H9 (cell line): ENCODE measurements around the gene SPATA46. TPM values are rescaled to one million over a fixed set of nuclear protein-coding genes. Genes with fewer than 3 reads are reported as not detected.

ENCODE experiments used
- DNase-seq: peaks from one replicate; pipeline ENCODE4 v3.0.0-alpha.2; 2017
- H2AFZ ChIP-seq: one replicate; pipeline ENCODE4 v1.6.1; 2013; ENCODE audit warnings: mild to moderate bottlenecking, low read length, control low read depth, moderate library complexity
- H2AK5ac ChIP-seq: 2 replicates; pipeline ENCODE4 v1.6.1; 2013; ENCODE audit warnings: low read length, control low read depth, mixed read lengths; ENCODE audit not compliant: insufficient read length
- H2BK120ac ChIP-seq: one replicate; pipeline ENCODE4 v1.6.1; 2013; ENCODE audit warnings: low read depth, mild to moderate bottlenecking, low read length, control low read depth, inconsistent platforms; ENCODE audit not compliant: poor library complexity, severe bottlenecking
- H2BK12ac ChIP-seq: 2 replicates; pipeline ENCODE4 v1.6.1; 2013; ENCODE audit warnings: low read length, control low read depth, mixed read lengths, low read depth; ENCODE audit not compliant: insufficient read length
- H2BK15ac ChIP-seq: 2 replicates; pipeline ENCODE4 v1.6.1; 2013; ENCODE audit warnings: low read depth, low read length, control low read depth
- H2BK20ac ChIP-seq: one replicate; pipeline ENCODE4 v1.6.1; 2013; ENCODE audit warnings: low read depth, mild to moderate bottlenecking, low read length, control low read depth, inconsistent platforms; ENCODE audit not compliant: poor library complexity, severe bottlenecking
- H2BK5ac ChIP-seq: 2 replicates; pipeline ENCODE4 v1.6.1; 2013; ENCODE audit warnings: low read length, control low read depth, mixed read lengths; ENCODE audit not compliant: insufficient read length
- H3K14ac ChIP-seq: 2 replicates; pipeline ENCODE4 v1.6.1; 2013; ENCODE audit warnings: low read length, control low read depth; ENCODE audit not compliant: insufficient read depth
- H3K18ac ChIP-seq: 2 replicates; pipeline ENCODE4 v1.6.1; 2013; ENCODE audit warnings: low read depth, mild to moderate bottlenecking, mixed read lengths, low read length, control low read depth; ENCODE audit not compliant: insufficient read length
- H3K23ac ChIP-seq: 2 replicates; pipeline ENCODE4 v1.6.1; 2013; ENCODE audit warnings: low read length, control low read depth, mixed read lengths, low read depth; ENCODE audit not compliant: insufficient read length
- H3K23me2 ChIP-seq: 2 replicates; pipeline ENCODE4 v1.6.1; 2013; ENCODE audit warnings: low read depth, mild to moderate bottlenecking, mixed read lengths, low read length, control low read depth; ENCODE audit not compliant: insufficient read length, poor library complexity, severe bottlenecking
- H3K27ac ChIP-seq: 2 replicates; pipeline ENCODE4 v1.5.1; 2013; ENCODE audit warnings: low read length, control low read depth, mixed read lengths, low read depth; ENCODE audit not compliant: insufficient read length
- H3K27me3 ChIP-seq: 2 replicates; pipeline ENCODE4 v1.6.1; 2013; ENCODE audit warnings: low read length, control low read depth, inconsistent platforms; ENCODE audit not compliant: insufficient read depth
- H3K4ac ChIP-seq: 2 replicates; pipeline ENCODE4 v1.6.1; 2013; ENCODE audit warnings: low read depth, mild to moderate bottlenecking, control low read depth, inconsistent platforms, low read length, moderate library complexity
- H3K4me1 ChIP-seq: 2 replicates; pipeline ENCODE4 v1.6.1; 2013; ENCODE audit warnings: low read length, control low read depth, inconsistent platforms; ENCODE audit not compliant: insufficient read depth
- H3K4me2 ChIP-seq: 2 replicates; pipeline ENCODE4 v1.6.1; 2013; ENCODE audit warnings: low read length, control low read depth, mixed read lengths; ENCODE audit not compliant: insufficient read length, insufficient read depth
- H3K56ac ChIP-seq: 2 replicates; pipeline ENCODE4 v1.6.1; 2013; ENCODE audit warnings: low read depth, mild to moderate bottlenecking, mixed read lengths, low read length, control low read depth; ENCODE audit not compliant: insufficient read length
- H3K79me1 ChIP-seq: 2 replicates; pipeline ENCODE4 v1.6.1; 2013; ENCODE audit warnings: low read depth, mild to moderate bottlenecking, moderate library complexity, low read length, control low read depth, inconsistent platforms; ENCODE audit not compliant: insufficient read depth, poor library complexity, severe bottlenecking
- H3K79me2 ChIP-seq: 2 replicates; pipeline ENCODE4 v1.6.1; 2013; ENCODE audit warnings: low read length, control low read depth, inconsistent platforms; ENCODE audit not compliant: insufficient read depth
- H3K9ac ChIP-seq: 2 replicates; pipeline ENCODE4 v1.6.1; 2013; ENCODE audit warnings: low read length, control low read depth, mixed read lengths; ENCODE audit not compliant: insufficient read length; ENCODE audit errors: extremely low read depth
- H3K9me3 ChIP-seq: one replicate; pipeline ENCODE4 v1.6.1; 2013; ENCODE audit warnings: low read depth, low read length, inconsistent platforms; ENCODE audit not compliant: control insufficient read depth
- H3T11ph ChIP-seq: one replicate; pipeline ENCODE4 v1.6.1; 2013; ENCODE audit warnings: mild to moderate bottlenecking, low read length, control low read depth, inconsistent platforms
- H4K20me1 ChIP-seq: one replicate; pipeline ENCODE4 v1.6.1; 2013; ENCODE audit not compliant: control insufficient read depth, insufficient read length, insufficient read depth
- H4K5ac ChIP-seq: 2 replicates; pipeline ENCODE4 v1.6.1; 2013; ENCODE audit warnings: low read depth, mild to moderate bottlenecking, mixed read lengths, low read length, control low read depth; ENCODE audit not compliant: insufficient read length
- H4K8ac ChIP-seq: replicated peaks from 2 replicates; pipeline ENCODE4 v1.6.1; 2013; ENCODE audit warnings: low read length, control low read depth, mixed read lengths, low read depth; ENCODE audit not compliant: insufficient read length
- H4K91ac ChIP-seq: 2 replicates; pipeline ENCODE4 v1.6.1; 2013; ENCODE audit warnings: low read depth, mild to moderate bottlenecking, moderate library complexity, mixed read lengths, low read length, control low read depth; ENCODE audit not compliant: insufficient read length
- H3K27ac Mint-ChIP-seq, 3 experiments: 2 replicates in 2 of 3; 3 replicates in 1 of 3; pipeline ENCODE4 v1.8.0; 2020 to 2021; ENCODE audit warnings: mixed read lengths in 3 of 3, mild to moderate bottlenecking in 1 of 3, moderate library complexity in 1 of 3
- H3K27me3 Mint-ChIP-seq: 2 replicates; pipeline ENCODE4 v1.8.0; 2021; ENCODE audit warnings: low read depth, mild to moderate bottlenecking, moderate library complexity, mixed read lengths
- H3K36me3 Mint-ChIP-seq, 3 experiments: 2 replicates in 2 of 3; 3 replicates in 1 of 3; pipeline ENCODE4 v1.8.0; 2020 to 2021; ENCODE audit warnings: low read depth in 3 of 3, mixed read lengths in 3 of 3; ENCODE audit not compliant: insufficient read depth in 1 of 3
- H3K4me1 Mint-ChIP-seq, 2 experiments: 2 replicates each; pipeline ENCODE4 v1.8.0; 2020; ENCODE audit warnings: mixed read lengths in 2 of 2
- H3K4me3 Mint-ChIP-seq, 2 experiments: 2 replicates in 1 of 2; 3 replicates in 1 of 2; pipeline ENCODE4 v1.8.0; 2020 to 2021; ENCODE audit warnings: mild to moderate bottlenecking in 2 of 2, mixed read lengths in 2 of 2, moderate library complexity in 1 of 2
- H3K9me3 Mint-ChIP-seq, 2 experiments: 2 replicates in 1 of 2; 3 replicates in 1 of 2; pipeline ENCODE4 v1.8.0; 2020; ENCODE audit warnings: mild to moderate bottlenecking in 2 of 2, mixed read lengths in 2 of 2, moderate library complexity in 1 of 2
- CTCF ChIP-seq: fragments of 200-600 bp; sonication (generic); conservative IDR thresholded peaks from 3 replicates; pipeline ENCODE4 v1.8.0; 2021; ENCODE audit warnings: antibody characterized with exemption, mild to moderate bottlenecking
- WGBS: extraction: QIAGEN DNeasy Blood & Tissue Kit; methylation state at CpG from one replicate; pipeline ENCODE4 v1.1.7; 2013; ENCODE audit warnings: missing lambda C conversion rate, low lambda C conversion rate, mixed read lengths; ENCODE audit not compliant: insufficient read length; ENCODE audit errors: extremely low coverage; 5-methylcytosine and 5-hydroxymethylcytosine counted together
- total RNA-seq: library from RNA; stranded (reverse); gene quantifications from 2 replicates; pipeline ENCODE4 v1.2.1, GENCODE V29; 2021

SPATA46 gene
- total RNA-seq, 1 experiment from 2014 or later, result not detected

- Mint-ChIP-seq H3K27me3 (no peaks in the 10 kb centered on the region), H3K36me3 (peaks cover 6 to 9% (median 7%) of the 10 kb centered on the region in 3 experiments; a peak in 5 of 7 replicates), H3K9me3 (no peaks in the 10 kb centered on the region), H3K4me1 (peaks cover 18 to 22% of the 10 kb centered on the region in 2 experiments), H3K4me3 (no peak overlapping the region), H3K27ac (no peak overlapping the region)
- Histone ChIP-seq H3K23ac (no peak overlapping the region), H3T11ph (no peak overlapping the region), H3K56ac (no peak overlapping the region), H2BK120ac (no peak overlapping the region), H3K23me2 (no peaks in the 10 kb centered on the region), H3K4me1 (peaks cover 4% of the 10 kb centered on the region; the same call in 1 of the 2 replicates), H2BK5ac (no peak overlapping the region), H3K9ac (no peak overlapping the region), H2AFZ (no peak overlapping the region), H3K18ac (no peak overlapping the region), H4K20me1 (no peaks in the 10 kb centered on the region), H3K79me1 (no peaks in the 10 kb centered on the region), H4K8ac (no peak overlapping the region), H3K79me2 (no peaks in the 10 kb centered on the region), H3K27ac (no peak overlapping the region), H4K91ac (no peak overlapping the region), H3K27me3 (no peaks in the 10 kb centered on the region), H2BK20ac (no peak overlapping the region), H3K4me2 (no peak overlapping the region), H4K5ac (no peak overlapping the region), H3K9me3 (no peaks in the 10 kb centered on the region), H2AK5ac (no peak overlapping the region), H3K14ac (no peak overlapping the region), H3K4ac (no peak overlapping the region), H2BK15ac (no peak overlapping the region), H2BK12ac (no peak overlapping the region)
- WGBS, result no CpG with 5 or more reads among the region's 5 CpGs
- no peak for TF ChIP-seq CTCF
- no peak for DNase-seq
These were observed 23.0 kb downstream of the SPATA46 start for GRCh38 chr1:162353702-162354101.
